ENCODE measurements around the gene PLP2.

The PLP2 gene

DNA sequence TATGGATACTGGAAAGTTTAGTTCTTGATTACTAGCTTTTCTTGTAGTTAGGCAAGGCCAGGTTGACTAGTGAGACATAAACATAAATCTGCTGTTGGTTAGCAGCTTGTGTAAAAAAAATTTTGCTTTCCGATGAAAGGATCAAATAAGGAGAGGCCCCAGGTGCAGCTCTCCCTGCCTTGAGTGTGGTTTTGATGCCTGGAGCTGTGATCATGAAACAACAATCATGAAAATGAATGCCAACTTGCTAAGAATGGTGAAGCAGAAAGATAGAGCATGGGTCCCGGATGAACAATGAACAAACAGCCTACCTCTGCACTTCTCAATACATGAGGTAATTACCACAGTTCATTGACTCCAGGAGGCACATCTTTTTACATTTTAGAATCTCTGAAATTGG, 42.7 kb downstream of the PLP2 start:
- Histone ChIP-seq H3K4me3 (ENCODE audit: low read length) (no peak overlapping the region), H3K9me3 (ENCODE audit: low read length) (no peaks in the 10 kb centered on the region), H3K4me1 (ENCODE audit: insufficient read depth, low read length) (no peaks in the 10 kb centered on the region), H3K36me3 (ENCODE audit: insufficient read depth, low read length) (no peaks in the 10 kb centered on the region), H2AFZ (ENCODE audit: low read depth, low read length) (no peak overlapping the region), H3K27me3 (ENCODE audit: insufficient read depth, low read length) (peaks cover 2% of the 10 kb centered on the region)

DNA sequence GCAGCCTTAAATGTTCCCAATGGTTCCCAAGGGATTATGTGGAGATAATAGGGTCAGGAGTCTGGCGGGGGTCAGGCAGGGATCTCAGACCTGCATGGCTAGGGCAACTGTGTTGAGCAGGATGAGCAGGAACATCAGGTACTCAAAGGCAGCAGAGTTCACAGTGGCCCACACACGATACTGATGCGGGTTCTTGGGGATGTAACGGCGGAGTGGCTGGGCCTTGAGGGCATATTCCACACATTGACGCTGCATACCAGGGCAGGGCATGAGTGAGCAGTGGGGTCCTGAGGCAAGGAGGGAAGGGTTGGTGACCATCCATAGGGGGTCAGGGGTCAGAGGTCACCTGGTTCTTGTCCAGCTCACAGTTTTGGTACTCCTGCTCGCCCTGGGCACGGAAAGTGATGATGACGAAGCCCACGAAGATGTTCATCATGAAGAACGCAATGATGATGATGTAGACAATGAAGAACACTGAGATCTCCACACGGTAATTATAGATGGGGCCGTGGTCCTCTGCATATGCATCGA, 43.4 kb downstream of the PLP2 start:
- no peaks in the 10 kb centered on the region for H3K36me3 ChIP-seq (ENCODE audit: insufficient read depth, low read length)
- H3K4me3 ChIP-seq (ENCODE audit: low read length) = no peak overlapping the region
- H2AFZ ChIP-seq (ENCODE audit: low read depth, low read length) = no peak overlapping the region
- peaks cover 2% of the 10 kb centered on the region for H3K27me3 ChIP-seq (ENCODE audit: insufficient read depth, low read length)
- H3K9me3 ChIP-seq (ENCODE audit: low read length) = no peaks in the 10 kb centered on the region
- H3K4me1 ChIP-seq (ENCODE audit: insufficient read depth, low read length) = no peaks in the 10 kb centered on the region

DNA sequence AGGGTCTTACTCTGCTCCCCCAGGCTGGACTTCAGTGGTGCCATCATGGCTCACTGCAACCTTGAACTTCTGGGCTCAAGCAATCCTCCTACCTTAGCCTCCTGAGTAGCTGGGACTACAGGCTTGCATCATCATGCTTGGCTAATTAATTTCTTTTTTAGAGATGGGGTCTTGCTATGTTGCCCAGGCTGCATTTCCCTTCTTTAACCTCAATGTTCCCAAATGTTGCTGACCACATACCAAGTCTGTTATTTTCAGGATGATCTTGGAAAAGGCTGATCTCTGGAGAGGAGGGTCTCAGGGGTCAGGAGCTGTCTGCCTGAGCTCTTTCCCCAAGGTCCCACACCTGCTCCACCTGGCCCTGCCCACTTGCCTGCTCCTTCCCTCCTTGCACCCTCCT, 48.4 kb downstream of the PLP2 start:
- Histone ChIP-seq H3K4me1 (ENCODE audit: insufficient read depth, low read length) (no peaks in the 10 kb centered on the region), H2AFZ (ENCODE audit: low read depth, low read length) (no peak overlapping the region), H3K36me3 (ENCODE audit: insufficient read depth, low read length) (no peaks in the 10 kb centered on the region), H3K27me3 (ENCODE audit: insufficient read depth, low read length) (peaks cover 8% of the 10 kb centered on the region), H3K4me3 (ENCODE audit: low read length) (no peak overlapping the region), H3K9me3 (ENCODE audit: low read length) (no peaks in the 10 kb centered on the region)

DNA sequence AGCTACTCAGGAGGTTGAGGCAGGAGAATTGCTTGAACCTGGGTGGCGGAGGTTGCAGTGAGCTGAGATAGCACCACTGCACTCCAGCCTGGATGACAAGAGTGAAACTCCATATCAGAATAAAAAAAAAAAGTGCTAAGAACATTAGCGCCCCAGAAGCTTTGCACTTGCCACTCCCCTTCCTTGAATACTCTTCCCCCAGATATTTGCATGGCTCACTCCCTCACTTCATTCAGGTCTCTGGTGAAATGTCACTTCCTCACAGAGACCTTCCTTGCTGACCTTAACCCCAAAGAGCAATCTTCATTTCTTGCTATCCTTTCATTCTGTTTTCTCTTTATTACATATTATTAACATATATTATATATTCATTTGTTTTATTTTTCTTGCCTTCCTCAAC, 50.2 kb downstream of the PLP2 start:
- no peak overlapping the region for H2AFZ ChIP-seq (ENCODE audit: low read depth, low read length)
- H3K4me1 ChIP-seq (ENCODE audit: insufficient read depth, low read length) = no peaks in the 10 kb centered on the region
- H3K27me3 ChIP-seq (ENCODE audit: insufficient read depth, low read length) = peaks cover 8% of the 10 kb centered on the region
- no peak overlapping the region for H3K4me3 ChIP-seq (ENCODE audit: low read length)
- H3K9me3 ChIP-seq (ENCODE audit: low read length) = no peaks in the 10 kb centered on the region
- no peaks in the 10 kb centered on the region for H3K36me3 ChIP-seq (ENCODE audit: insufficient read depth, low read length)

All from neuron (in vitro differentiated cells).